Measurements from ENCODE around the gene INTS1.

- TF ChIP-seq EZH2 (IDR thresholded peaks at IDR 0.05), result no peak
- TF ChIP-seq POLR2AphosphoS5 (IDR thresholded peaks at IDR 0.05; ENCODE audit: borderline replicate concordance, low read depth, low read length), result no peak
Observed at GRCh38 chr7:1541431-1542162, 37.4 kb upstream of the INTS1 start.
